HEK293 (cell line): ENCODE measurements around the gene CRYBB3.
A peak's percentile ranks its signal among the peaks of the same experiment; 100 is the strongest.
"Not testable (repeated sequence)": the region's sequence is repeated elsewhere in the genome, so short reads cannot be mapped to it uniquely, and the experiment has no call there.

ENCODE experiments used
- CTCF ChIA-PET: fragments of 350-600 bp; formaldehyde crosslinking; extraction: SDS; loops from one replicate; lab custom pipeline; 2021; ENCODE audit warnings: antibody characterized with exemption; lab: Yijun Ruan, JAX
- POLR2A ChIA-PET: fragments of 300-600 bp; formaldehyde crosslinking; extraction: SDS; loops from one replicate; lab custom pipeline; 2020; ENCODE audit warnings: antibody characterized with exemption, inconsistent platforms; lab: Yijun Ruan, JAX
- H3K27ac ChIP-seq: fragments of 200-500 bp; sonication (Bioruptor generic); 2 replicates; pipeline ENCODE4 v1.5.1; 2014; ENCODE audit warnings: low read depth, low read length, control low read depth, inconsistent platforms; ENCODE audit errors: extremely low read depth
- H3K36me3 ChIP-seq, 2 experiments: fragments of 200-500 bp in 1 of 2; sonication (Bioruptor generic) in 1 of 2; 1 replicate in 1 of 2; 2 replicates in 1 of 2; pipeline ENCODE4 v1.5.1; 2014 to 2017; ENCODE audit warnings: inconsistent platforms in 2 of 2, low read length in 2 of 2; ENCODE audit not compliant: control insufficient read depth in 2 of 2, insufficient read depth in 1 of 2
- H3K4me1 ChIP-seq: fragments of 200-500 bp; sonication (Bioruptor generic); 2 replicates; pipeline ENCODE4 v1.5.1; 2014; ENCODE audit warnings: mild to moderate bottlenecking, low read length, inconsistent platforms; ENCODE audit not compliant: control insufficient read depth, insufficient read depth
- H3K4me3 ChIP-seq: 2 replicates; pipeline ENCODE4 v1.5.1; 2011; ENCODE audit warnings: low read depth, mild to moderate bottlenecking, control low read depth, low read length, moderate library complexity
- H3K9me3 ChIP-seq: fragments of 200-500 bp; sonication (Bioruptor generic); 2 replicates; pipeline ENCODE4 v1.5.1; 2014; ENCODE audit warnings: low read depth, low read length, inconsistent platforms; ENCODE audit not compliant: control insufficient read depth, insufficient read depth
- CTCF ChIP-seq: fragments of 450-650 bp; formaldehyde crosslinking; IDR thresholded peaks from 2 replicates; pipeline ENCODE4 v1.5.1; 2016; ENCODE audit warnings: missing biosample characterization, missing genetic modification characterization
- KLF1 ChIP-seq: fragments of 450-650 bp; formaldehyde crosslinking; IDR thresholded peaks from 2 replicates; pipeline ENCODE4 v1.5.1; 2016; ENCODE audit warnings: missing biosample characterization, missing genetic modification characterization
- KLF7 ChIP-seq: fragments of 450-650 bp; formaldehyde crosslinking; IDR thresholded peaks from 2 replicates; pipeline ENCODE4 v1.5.1; 2016; ENCODE audit warnings: missing biosample characterization, missing genetic modification characterization, borderline replicate concordance
- KLF8 ChIP-seq: fragments of 450-650 bp; formaldehyde crosslinking; IDR thresholded peaks from 2 replicates; pipeline ENCODE4 v1.5.1; 2016; ENCODE audit warnings: missing biosample characterization, missing genetic modification characterization
- PATZ1 ChIP-seq: fragments of 450-650 bp; formaldehyde crosslinking; IDR thresholded peaks from 2 replicates; pipeline ENCODE4 v1.5.1; 2016; ENCODE audit warnings: missing biosample characterization, missing genetic modification characterization
- PRDM1 ChIP-seq: fragments of 450-650 bp; formaldehyde crosslinking; IDR thresholded peaks from 2 replicates; pipeline ENCODE4; 2016; ENCODE audit warnings: missing biosample characterization, missing genetic modification characterization
- SP2 ChIP-seq: fragments of 450-650 bp; formaldehyde crosslinking; IDR thresholded peaks from 2 replicates; pipeline ENCODE4 v1.5.1; 2016; ENCODE audit warnings: missing biosample characterization, missing genetic modification characterization
- SP3 ChIP-seq: fragments of 450-650 bp; formaldehyde crosslinking; IDR thresholded peaks from 2 replicates; pipeline ENCODE4 v1.5.1; 2016; ENCODE audit warnings: missing biosample characterization, missing genetic modification characterization
- SP7 ChIP-seq: fragments of 450-650 bp; formaldehyde crosslinking; IDR thresholded peaks from 2 replicates; pipeline ENCODE4 v1.5.1; 2016; ENCODE audit warnings: missing biosample characterization, missing genetic modification characterization
- ZBTB17 ChIP-seq: fragments of 450-650 bp; formaldehyde crosslinking; IDR thresholded peaks from 2 replicates; pipeline ENCODE4 v1.5.1; 2016; ENCODE audit warnings: missing biosample characterization, missing genetic modification characterization
- ZBTB7A ChIP-seq: fragments of 450-650 bp; formaldehyde crosslinking; IDR thresholded peaks from 2 replicates; pipeline ENCODE4 v1.5.1; 2016; ENCODE audit warnings: low read depth, missing biosample characterization, missing genetic modification characterization
- ZFHX2 ChIP-seq: fragments of 450-650 bp; formaldehyde crosslinking; conservative IDR thresholded peaks from 2 replicates; pipeline ENCODE4 v1.5.1; 2016; ENCODE audit warnings: missing biosample characterization, missing genetic modification characterization
- ZNF114 ChIP-seq: fragments of 450-650 bp; formaldehyde crosslinking; IDR thresholded peaks from 2 replicates; pipeline ENCODE4 v1.5.0; 2017; ENCODE audit warnings: missing biosample characterization, missing genetic modification characterization
- ZNF121 ChIP-seq: fragments of 450-650 bp; formaldehyde crosslinking; IDR thresholded peaks from 2 replicates; pipeline ENCODE4 v1.5.1; 2016; ENCODE audit warnings: missing biosample characterization, missing genetic modification characterization
- ZNF140 ChIP-seq: fragments of 450-650 bp; formaldehyde crosslinking; IDR thresholded peaks from 2 replicates; pipeline ENCODE4 v1.5.1; 2016; ENCODE audit warnings: missing biosample characterization, missing genetic modification characterization
- ZNF146 ChIP-seq: fragments of 450-650 bp; formaldehyde crosslinking; IDR thresholded peaks from 2 replicates; pipeline ENCODE4 v1.5.1; 2016; ENCODE audit warnings: missing biosample characterization, missing genetic modification characterization
- ZNF184 ChIP-seq: fragments of 450-650 bp; IDR thresholded peaks from 2 replicates; pipeline ENCODE4 v1.5.1; 2018; ENCODE audit warnings: missing biosample characterization, mild to moderate bottlenecking, missing genetic modification characterization
- ZNF211 ChIP-seq: fragments of 450-650 bp; formaldehyde crosslinking; IDR thresholded peaks from 2 replicates; pipeline ENCODE4 v1.5.1; 2016; ENCODE audit warnings: low read depth, missing biosample characterization, missing genetic modification characterization
- ZNF223 ChIP-seq: fragments of 450-650 bp; formaldehyde crosslinking; IDR thresholded peaks from 2 replicates; pipeline ENCODE4 v1.5.1; 2016; ENCODE audit warnings: missing biosample characterization, missing genetic modification characterization
- ZNF248 ChIP-seq: fragments of 450-650 bp; formaldehyde crosslinking; IDR thresholded peaks from 2 replicates; pipeline ENCODE4 v1.5.1; 2017; ENCODE audit warnings: missing biosample characterization, missing genetic modification characterization
- ZNF366 ChIP-seq: fragments of 450-650 bp; formaldehyde crosslinking; conservative IDR thresholded peaks from 2 replicates; pipeline ENCODE4 v1.5.1; 2016; ENCODE audit warnings: missing biosample characterization, missing genetic modification characterization
- ZNF510 ChIP-seq: fragments of 450-650 bp; formaldehyde crosslinking; IDR thresholded peaks from 2 replicates; pipeline ENCODE4 v1.5.1; 2018; ENCODE audit warnings: mild to moderate bottlenecking, missing genetic modification characterization, missing biosample characterization; ENCODE audit not compliant: insufficient replicate concordance
- ZNF548 ChIP-seq: fragments of 450-650 bp; formaldehyde crosslinking; IDR thresholded peaks from 2 replicates; pipeline ENCODE4 v1.5.1; 2016; ENCODE audit warnings: missing biosample characterization, missing genetic modification characterization
- ZNF580 ChIP-seq: fragments of 450-650 bp; formaldehyde crosslinking; IDR thresholded peaks from 2 replicates; pipeline ENCODE4 v1.5.1; 2016; ENCODE audit warnings: missing biosample characterization, missing genetic modification characterization
- ZNF629 ChIP-seq: fragments of 450-650 bp; formaldehyde crosslinking; IDR thresholded peaks from 2 replicates; pipeline ENCODE4 v1.5.1; 2017; ENCODE audit warnings: missing biosample characterization, missing genetic modification characterization
- ZNF768 ChIP-seq: fragments of 450-650 bp; formaldehyde crosslinking; IDR thresholded peaks from 2 replicates; pipeline ENCODE4 v1.5.1; 2018; ENCODE audit warnings: missing biosample characterization, mild to moderate bottlenecking, missing genetic modification characterization
- ZNF777 ChIP-seq: fragments of 450-650 bp; formaldehyde crosslinking; IDR thresholded peaks from 2 replicates; pipeline ENCODE4 v1.5.1; 2017; ENCODE audit warnings: missing biosample characterization, missing genetic modification characterization, borderline replicate concordance
- ZNF791 ChIP-seq: fragments of 450-650 bp; formaldehyde crosslinking; IDR thresholded peaks from 2 replicates; pipeline ENCODE4 v1.5.1; 2016; ENCODE audit warnings: missing biosample characterization, missing genetic modification characterization
- TF ChIP-seq, protein P1 (sequence below): fragments of 450-650 bp; formaldehyde crosslinking; IDR thresholded peaks from 2 replicates; pipeline ENCODE4 v1.5.1; 2017; ENCODE audit warnings: missing biosample characterization, missing genetic modification characterization

Gene CRYBB3

GRCh38 chr22:25232301-25232700, 32.6 kb downstream of the CRYBB3 start (continued):
- TF ChIP-seq PATZ1 (tag by site-specific recombination): no peak

DNA sequence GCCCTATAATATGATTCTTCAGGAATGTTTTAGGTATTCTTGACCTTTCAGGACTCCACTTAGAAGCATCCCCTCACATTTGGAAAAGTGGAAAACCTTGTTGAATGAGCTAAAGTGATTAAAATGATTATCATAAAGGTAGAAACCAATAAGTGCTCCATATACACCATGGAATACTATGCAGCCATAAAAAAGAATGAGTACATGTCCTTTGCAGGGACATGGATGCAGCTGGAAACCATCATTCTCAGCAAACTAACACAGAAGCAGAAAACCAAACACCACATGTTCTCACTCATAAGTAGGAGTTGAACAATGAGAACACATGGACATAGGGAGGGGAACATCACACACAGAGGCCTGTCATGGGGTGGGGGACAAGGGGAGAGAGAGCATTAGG, 34.0 kb downstream of the CRYBB3 start:
- H3K9me3 ChIP-seq, H3K4me3 ChIP-seq, H3K27ac ChIP-seq, H3K36me3 ChIP-seq, POLR2A ChIA-PET, H3K4me1 ChIP-seq: not testable (repeated sequence)
- TF ChIP-seq ZNF146 (tag by site-specific recombination): peak; percentile 93
- CTCF ChIA-PET: interaction anchor here (1.3 to 6.3 kb wide), 2 partner anchors 95 to 100 kb away, joined by 3 to 43 read pairs; no protein-coding TSS in a partner anchor

GRCh38 chr22:25235547-25236290, 36.1 kb downstream of the CRYBB3 start:
- POLR2A ChIA-PET: no interaction called here
- CTCF ChIA-PET: interaction anchor here (0.6 to 6.3 kb wide), 27 partner anchors 10 to 1446 kb away, joined by 3 to 43 read pairs (median 4); no protein-coding TSS in a partner anchor
- H3K9me3 ChIP-seq: no peaks in the 10 kb centered on the region
- H3K4me3 ChIP-seq: peak overlapping the region; percentile 26
- H3K36me3 ChIP-seq: no peaks in the 10 kb centered on the region
- no peak overlapping the region for H3K27ac ChIP-seq
- H3K4me1 ChIP-seq: no peaks in the 10 kb centered on the region
- TF ChIP-seq ZNF114 (tag by site-specific recombination): no peak
- no peak for TF ChIP-seq KLF7 (tag by site-specific recombination)
- TF ChIP-seq ZNF184 (tag by site-specific recombination): no peak
- no peak for TF ChIP-seq ZNF223
- TF ChIP-seq ZNF777 (tag by site-specific recombination): no peak
- peak; percentile 17; the same call in 1 of the 2 replicates for TF ChIP-seq KLF1
- TF ChIP-seq ZNF768 (tag by site-specific recombination): no peak
- TF ChIP-seq KLF8 (tag by site-specific recombination): peak; percentile 28; the same call in 1 of the 2 replicates
- peak; percentile 92 for TF ChIP-seq SP2 (tag by site-specific recombination)
- TF ChIP-seq ZNF140 (tag by site-specific recombination): no peak
- TF ChIP-seq ZNF510 (tag by site-specific recombination): no peak
- peak; percentile 36; the same call in 1 of the 2 replicates for TF ChIP-seq ZNF366 (tag by site-specific recombination)
- TF ChIP-seq ZNF211 (tag by site-specific recombination): no peak
- TF ChIP-seq PRDM1 (tag by site-specific recombination): peak; percentile 69; the same call in 1 of the 2 replicates
- no peak for TF ChIP-seq ZNF248 (tag by site-specific recombination)
- TF ChIP-seq ZBTB17: peak; percentile 52; the same call in 1 of the 2 replicates
- TF ChIP-seq, protein P1, sequence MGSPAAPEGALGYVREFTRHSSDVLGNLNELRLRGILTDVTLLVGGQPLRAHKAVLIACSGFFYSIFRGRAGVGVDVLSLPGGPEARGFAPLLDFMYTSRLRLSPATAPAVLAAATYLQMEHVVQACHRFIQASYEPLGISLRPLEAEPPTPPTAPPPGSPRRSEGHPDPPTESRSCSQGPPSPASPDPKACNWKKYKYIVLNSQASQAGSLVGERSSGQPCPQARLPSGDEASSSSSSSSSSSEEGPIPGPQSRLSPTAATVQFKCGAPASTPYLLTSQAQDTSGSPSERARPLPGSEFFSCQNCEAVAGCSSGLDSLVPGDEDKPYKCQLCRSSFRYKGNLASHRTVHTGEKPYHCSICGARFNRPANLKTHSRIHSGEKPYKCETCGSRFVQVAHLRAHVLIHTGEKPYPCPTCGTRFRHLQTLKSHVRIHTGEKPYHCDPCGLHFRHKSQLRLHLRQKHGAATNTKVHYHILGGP (tag by site-specific recombination): peak; percentile 79
- no peak for TF ChIP-seq ZNF791 (tag by site-specific recombination)
- TF ChIP-seq ZNF629 (tag by site-specific recombination): no peak
- 0 out of 2 replicates have a peak, but pooled peaks have one; percentile 23 for TF ChIP-seq ZNF121
- TF ChIP-seq SP3 (tag by site-specific recombination): peak; percentile 85
- TF ChIP-seq ZFHX2 (tag by site-specific recombination): peak; percentile 88
- TF ChIP-seq CTCF (tag by site-specific recombination): peak; percentile 96
- TF ChIP-seq SP7 (tag by site-specific recombination): 0 out of 2 replicates have a peak, but pooled peaks have one; percentile 18
- no peak for TF ChIP-seq ZBTB7A
- TF ChIP-seq ZNF548 (tag by site-specific recombination): no peak
- no peak for TF ChIP-seq ZNF580 (tag by site-specific recombination)
